ENCODE results near the gene CD38.
"Not testable (repeated sequence)": the region's sequence is repeated elsewhere in the genome, so short reads cannot be mapped to it uniquely, and the experiment has no call there.

CD38 gene

GRCh38 chr4:15762460-15762859 is 15.7 kb upstream of the CD38 start:
- DNase-seq (ENCODE audit: low read depth), result not testable (repeated sequence)

GRCh38 chr4:15765391-15765790 is 12.7 kb upstream of the CD38 start:
- peak; percentile 68 for DNase-seq (ENCODE audit: low read depth)

DNA sequence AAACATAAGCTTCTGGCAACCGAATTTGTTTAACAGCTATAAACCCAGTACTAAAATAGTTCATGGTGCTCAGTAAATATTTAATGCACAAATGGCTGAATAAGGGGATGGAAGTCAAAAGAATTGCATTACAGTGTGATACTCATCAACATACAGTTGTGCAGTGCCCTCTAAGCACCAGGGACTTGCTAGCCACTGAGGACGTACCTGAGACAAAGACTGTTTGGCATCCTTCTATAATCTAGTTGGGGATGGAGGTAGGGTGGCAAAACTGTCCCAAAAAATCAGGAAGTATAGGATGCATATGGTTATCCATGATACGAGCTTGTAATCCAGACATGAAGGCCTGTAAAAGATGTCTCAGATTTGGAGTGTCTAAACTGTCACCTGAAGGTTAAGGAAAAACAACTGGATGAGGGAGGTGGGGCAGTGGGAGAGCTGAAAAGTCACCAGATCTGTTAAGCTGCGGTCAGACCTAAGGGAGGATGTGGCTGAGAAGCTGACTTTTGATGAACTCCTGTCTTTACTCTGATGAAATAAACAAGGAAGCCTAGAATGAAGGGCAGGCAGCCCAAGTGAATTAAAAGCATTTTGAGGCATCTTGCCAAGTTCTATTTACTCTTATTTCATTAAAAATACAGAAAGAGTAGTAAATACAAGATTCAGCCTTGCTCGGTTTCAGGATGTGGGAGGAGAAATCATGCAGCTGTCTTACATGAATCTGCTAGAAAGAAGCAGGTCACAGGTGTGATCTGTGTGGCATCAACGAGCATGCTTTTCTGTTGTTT is 12.0 kb upstream of the CD38 start:
- peak; percentile 87 for DNase-seq (ENCODE audit: low read depth)

DNA sequence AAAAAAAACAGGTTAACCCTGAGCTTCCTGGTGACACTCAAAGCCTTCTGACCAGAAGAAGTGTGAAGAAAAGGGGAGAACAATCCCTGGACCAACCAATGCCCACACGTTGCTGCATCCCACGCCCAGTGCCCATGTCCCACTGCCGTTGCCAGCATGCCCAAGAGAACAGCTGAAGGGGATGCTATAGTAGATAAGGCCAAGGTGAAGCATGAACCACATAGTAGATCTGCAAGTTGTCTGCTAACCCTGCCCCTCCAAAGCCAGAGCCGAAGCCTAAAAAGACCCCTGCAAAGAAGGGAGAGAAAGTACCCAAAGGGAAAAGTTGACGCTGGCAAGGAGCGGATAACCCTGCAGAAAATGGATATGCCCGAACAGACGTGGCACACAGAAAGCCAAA is 11.3 kb upstream of the CD38 start:
- no peak for DNase-seq (ENCODE audit: low read depth)

DNA sequence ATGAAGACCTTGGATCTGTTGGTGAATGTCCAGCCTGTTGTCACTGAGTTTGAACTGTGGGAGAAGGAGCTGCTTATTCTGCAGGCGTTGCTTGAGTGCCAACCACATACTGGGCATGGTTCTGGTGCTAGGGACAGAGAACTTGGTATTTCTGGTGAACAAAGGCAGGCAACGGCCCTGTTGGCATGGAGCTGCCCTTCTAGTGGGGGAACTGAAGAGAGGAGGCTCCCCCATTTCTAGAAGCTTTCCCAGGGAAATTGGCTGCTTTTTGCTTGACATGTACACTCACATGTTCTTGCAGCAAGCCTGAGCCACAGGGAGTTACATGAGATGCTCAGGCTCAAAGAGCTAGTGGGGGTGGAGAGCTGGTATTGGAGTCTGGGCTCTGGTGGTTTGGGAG is 8.9 kb upstream of the CD38 start:
- DNase-seq (ENCODE audit: low read depth), result no peak

- no peak for DNase-seq (ENCODE audit: low read depth)
Measured at GRCh38 chr4:15771216-15772058, 6.7 kb upstream of the CD38 start.

- DNase-seq (ENCODE audit: low read depth), result no peak
Measured at GRCh38 chr4:15774020-15774420, 4.1 kb upstream of the CD38 start.

DNA sequence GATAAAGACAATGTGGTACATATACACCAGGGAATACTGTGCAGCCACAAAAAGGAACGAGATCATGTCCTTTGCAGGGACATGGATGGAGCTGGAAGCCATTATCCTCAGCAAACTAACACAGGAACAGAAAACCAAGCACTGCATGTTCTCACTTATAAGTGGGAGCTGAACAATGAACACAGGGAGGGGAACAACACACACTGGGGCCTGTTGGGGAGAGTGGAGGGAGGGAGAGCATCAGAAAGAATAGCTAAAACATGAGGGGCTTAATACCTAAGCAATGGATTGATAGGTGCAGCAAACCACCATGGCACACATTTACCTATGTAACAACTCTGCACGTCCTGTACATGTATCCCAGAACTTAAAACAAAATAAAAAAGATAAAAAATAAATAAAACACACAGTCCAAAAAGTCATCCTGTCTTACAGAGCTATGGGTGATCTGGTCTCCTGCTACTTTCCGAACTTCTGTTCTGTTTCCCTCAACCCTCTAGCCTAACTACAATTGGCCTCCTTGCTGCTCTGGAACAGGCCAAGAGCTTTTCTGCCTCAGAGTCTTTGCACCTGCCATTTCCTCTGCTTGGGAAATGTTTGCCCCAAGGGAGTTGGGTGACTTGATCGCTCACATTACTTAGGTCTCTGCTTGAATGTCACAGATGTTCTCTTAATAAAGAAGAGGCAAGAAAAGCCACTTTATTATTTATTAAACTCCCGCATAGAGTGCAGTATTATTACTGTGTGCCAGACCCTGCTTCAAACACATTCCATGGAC is 1.1 kb upstream of the CD38 start:
- DNase-seq (ENCODE audit: low read depth), result no peak

- no peak for DNase-seq (ENCODE audit: low read depth)
Measured at GRCh38 chr4:15777697-15778288, 335 bp upstream of the CD38 start.

DNA sequence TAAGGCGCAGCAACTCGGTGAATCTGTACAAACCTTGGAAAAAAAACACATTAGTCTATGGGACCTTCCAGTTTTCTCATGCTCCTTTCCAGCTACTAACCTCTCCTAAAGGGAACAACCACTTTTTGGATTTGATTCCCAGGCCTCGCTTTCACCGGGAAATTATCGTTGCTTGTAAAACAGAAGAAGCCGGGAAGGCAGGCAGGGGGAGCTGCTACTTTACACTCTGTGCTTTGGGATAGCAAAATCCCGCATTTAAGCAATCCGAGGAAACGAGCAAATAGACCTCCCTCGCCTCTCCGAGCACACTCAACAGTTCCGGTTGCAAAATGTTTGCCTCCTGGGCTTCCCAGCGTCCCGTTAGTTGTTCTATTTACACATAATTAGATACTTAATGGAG is 1.2 kb downstream of the CD38 start:
- no peak for DNase-seq (ENCODE audit: low read depth)

- DNase-seq (ENCODE audit: low read depth), result no peak
Measured at GRCh38 chr4:15779809-15780208, 1.7 kb downstream of the CD38 start.

- DNase-seq (ENCODE audit: low read depth), result no peak
Measured at GRCh38 chr4:15781427-15782095, 3.4 kb downstream of the CD38 start.

DNA sequence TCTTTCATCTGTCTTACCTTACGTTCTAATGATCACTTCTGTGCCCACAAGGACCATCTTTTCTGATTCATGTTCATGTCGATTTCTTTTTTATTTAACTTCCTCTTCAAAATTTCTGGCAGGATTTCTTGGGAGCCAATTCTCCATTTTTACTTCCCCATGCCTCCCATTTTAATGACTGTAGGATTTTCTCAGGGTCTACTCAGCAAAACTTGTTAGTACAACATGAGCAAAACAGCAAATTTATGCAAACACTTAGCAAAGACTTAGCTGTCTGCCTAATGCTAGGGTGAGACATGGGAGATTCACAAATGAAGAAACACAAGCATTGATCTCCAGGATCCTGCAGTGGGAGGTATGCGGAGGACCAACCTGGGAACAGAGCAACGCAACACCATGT is 5.5 kb downstream of the CD38 start:
- DNase-seq (ENCODE audit: low read depth), result no peak

DNA sequence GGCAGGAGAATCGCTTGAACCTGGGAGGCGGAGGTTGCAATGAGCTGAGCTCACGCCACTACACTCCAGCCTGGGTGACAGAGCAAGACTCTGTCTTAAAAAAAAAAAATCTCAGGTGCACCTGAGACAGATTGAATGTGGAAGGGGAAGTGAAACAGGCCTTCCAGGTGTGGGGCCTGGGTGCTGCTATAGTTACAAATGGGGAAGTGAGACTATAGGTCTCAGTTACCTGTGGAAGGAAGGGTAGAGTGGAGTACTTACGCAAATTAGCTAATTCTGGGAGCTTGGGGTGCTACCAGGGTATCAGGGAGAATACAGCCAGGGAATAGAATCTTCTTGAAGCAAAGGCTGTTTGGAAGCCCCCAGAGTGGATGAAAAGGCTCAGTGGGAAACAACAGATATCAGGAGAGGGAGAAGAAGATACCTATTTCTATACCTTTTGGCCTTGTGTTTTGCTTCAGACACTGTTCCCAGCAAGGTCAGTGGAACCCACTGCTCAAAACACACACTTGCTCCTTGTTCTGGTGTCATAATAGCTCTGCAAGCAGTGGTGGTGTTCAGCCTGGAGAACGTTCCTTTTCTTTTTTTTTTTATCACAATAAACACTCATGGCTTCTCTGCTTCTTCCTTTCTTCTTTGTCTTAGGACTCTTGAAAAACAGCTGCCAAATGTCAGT is 7.0 kb downstream of the CD38 start:
- no peak for DNase-seq (ENCODE audit: low read depth)

DNA sequence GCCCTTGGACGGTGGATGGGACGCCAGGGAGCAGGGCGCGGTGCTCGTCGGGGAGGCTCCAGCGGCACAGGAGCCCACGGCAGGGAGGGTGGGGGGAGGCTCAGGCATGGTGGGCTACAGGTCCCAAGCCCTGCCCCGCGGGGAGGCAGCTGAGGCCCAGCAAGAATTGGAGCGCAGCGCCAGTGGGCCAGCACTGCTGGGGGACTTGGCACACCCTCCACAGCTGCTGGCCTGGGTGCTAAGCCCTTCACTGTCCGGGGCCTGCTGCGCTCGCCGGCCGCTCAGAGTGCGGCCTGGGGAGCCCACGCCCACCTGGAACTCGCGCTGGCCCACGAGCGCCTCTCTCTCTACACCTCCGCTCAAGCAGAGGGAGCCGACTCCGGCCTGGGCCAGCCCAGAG is 8.6 kb downstream of the CD38 start:
- DNase-seq (ENCODE audit: low read depth), result no peak

GRCh38 chr4:15792974-15793373 is 14.8 kb downstream of the CD38 start:
- DNase-seq (ENCODE audit: low read depth), result no peak

GRCh38 chr4:15793506-15794363 is 15.6 kb downstream of the CD38 start:
- no peak for DNase-seq (ENCODE audit: low read depth)

- DNase-seq (ENCODE audit: low read depth), result no peak
Measured at GRCh38 chr4:15794426-15794825, 16.3 kb downstream of the CD38 start.

GRCh38 chr4:15794905-15795304 is 16.8 kb downstream of the CD38 start:
- DNase-seq (ENCODE audit: low read depth), result no peak

DNA sequence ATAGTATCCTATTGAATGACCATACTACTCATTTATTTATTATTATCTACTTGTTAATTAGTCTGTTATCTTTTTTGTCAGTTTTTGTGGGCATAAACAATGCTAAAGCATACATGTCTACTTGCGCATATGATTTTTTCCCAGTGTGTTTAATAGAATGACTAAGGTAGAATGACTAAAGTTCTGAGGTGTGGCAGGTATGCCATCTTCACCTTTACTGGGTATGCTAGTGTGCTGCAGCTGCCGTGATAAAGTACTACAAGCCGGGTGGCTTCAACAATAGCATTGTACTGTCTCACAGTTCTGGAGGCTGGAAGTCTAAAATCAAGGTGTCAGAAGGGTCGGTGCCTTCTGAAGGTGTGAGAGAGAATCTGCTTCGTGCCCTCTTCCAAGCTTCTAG is 19.2 kb downstream of the CD38 start:
- no peak for DNase-seq (ENCODE audit: low read depth)

Measured in CMK (cell line).